ENCODE measurements around the gene DISP3.

Gene DISP3

GRCh38 chr1:11478571-11479374 is at the start of gene DISP3:
DISP3 (plus strand) TSS chr1:11479155; CDS start chr1:11500993, 21,838 bp downstream.
- no peak for DNase-seq (ENCODE audit: low read depth)

GRCh38 chr1:11429226-11429625 is 49.7 kb upstream of the DISP3 start:
- no peak for DNase-seq (ENCODE audit: low read depth)

GRCh38 chr1:11429935-11430334 is 49.0 kb upstream of the DISP3 start:
- no peak for DNase-seq (ENCODE audit: low read depth)

- DNase-seq (ENCODE audit: low read depth): no peak
Measured at GRCh38 chr1:11431941-11432507, 46.9 kb upstream of the DISP3 start.

- DNase-seq (ENCODE audit: low read depth): no peak
Measured at GRCh38 chr1:11432526-11432925, 46.4 kb upstream of the DISP3 start.

GRCh38 chr1:11434501-11434900 is 44.5 kb upstream of the DISP3 start:
- DNase-seq (ENCODE audit: low read depth): no peak

GRCh38 chr1:11434926-11435325 is 44.0 kb upstream of the DISP3 start:
- no peak for DNase-seq (ENCODE audit: low read depth)

GRCh38 chr1:11438996-11439395 is 40.0 kb upstream of the DISP3 start:
- no peak for DNase-seq (ENCODE audit: low read depth)

GRCh38 chr1:11441211-11441952 is 37.6 kb upstream of the DISP3 start:
- no peak for DNase-seq (ENCODE audit: low read depth)

GRCh38 chr1:11443043-11443442 is 35.9 kb upstream of the DISP3 start:
- DNase-seq (ENCODE audit: low read depth): no peak

GRCh38 chr1:11443961-11444658 is 34.8 kb upstream of the DISP3 start:
- no peak for DNase-seq (ENCODE audit: low read depth)

- DNase-seq (ENCODE audit: low read depth): no peak
Measured at GRCh38 chr1:11444907-11445306, 34.0 kb upstream of the DISP3 start.

- DNase-seq (ENCODE audit: low read depth): no peak
Measured at GRCh38 chr1:11447903-11448302, 31.1 kb upstream of the DISP3 start.

GRCh38 chr1:11448373-11449099 is 30.4 kb upstream of the DISP3 start:
- no peak for DNase-seq (ENCODE audit: low read depth)

GRCh38 chr1:11449100-11449403 is 29.9 kb upstream of the DISP3 start:
- DNase-seq (ENCODE audit: low read depth): no peak

- DNase-seq (ENCODE audit: low read depth): no peak
Measured at GRCh38 chr1:11450310-11450709, 28.6 kb upstream of the DISP3 start.

GRCh38 chr1:11453742-11454491 is 25.0 kb upstream of the DISP3 start:
- DNase-seq (ENCODE audit: low read depth): no peak

- no peak for DNase-seq (ENCODE audit: low read depth)
Measured at GRCh38 chr1:11455967-11456570, 22.9 kb upstream of the DISP3 start.

- no peak for DNase-seq (ENCODE audit: low read depth)
Measured at GRCh38 chr1:11456965-11457364, 22.0 kb upstream of the DISP3 start.

GRCh38 chr1:11458811-11459275 is 20.1 kb upstream of the DISP3 start:
- no peak for DNase-seq (ENCODE audit: low read depth)
